HEK293T (cell line): ENCODE data around the gene TTYH2.

ENCODE experiments used
- BHLHE40 ChIP-seq: fragments of 450-650 bp; IDR thresholded peaks from 2 replicates; pipeline ENCODE4 v1.6.1; 2016; ENCODE audit warnings: mild to moderate bottlenecking, moderate library complexity, borderline replicate concordance
- CTBP1 ChIP-seq: fragments of 450-650 bp; IDR thresholded peaks from 2 replicates; pipeline ENCODE4 v1.6.1; 2016; ENCODE audit warnings: borderline replicate concordance
- FOXM1 ChIP-seq: fragments of 450-650 bp; IDR thresholded peaks from 2 replicates; pipeline ENCODE4 v1.6.1; 2017; ENCODE audit warnings: mild to moderate bottlenecking, borderline replicate concordance
- HDGF ChIP-seq: fragments of 450-650 bp; IDR thresholded peaks from 2 replicates; pipeline ENCODE4 v1.6.1; 2017; ENCODE audit warnings: antibody characterized with exemption, borderline replicate concordance
- L3MBTL2 ChIP-seq: fragments of 450-650 bp; conservative IDR thresholded peaks from 2 replicates; pipeline ENCODE4 v1.6.1; 2016; ENCODE audit warnings: mild to moderate bottlenecking
- LEF1 ChIP-seq: fragments of 450-650 bp; IDR thresholded peaks from 2 replicates; pipeline ENCODE4 v1.6.1; 2017; ENCODE audit warnings: mild to moderate bottlenecking, borderline replicate concordance
- NFRKB ChIP-seq: fragments of 450-650 bp; IDR thresholded peaks from 2 replicates; pipeline ENCODE4 v1.6.1; 2016; ENCODE audit warnings: mild to moderate bottlenecking, moderate library complexity
- SP1 ChIP-seq: fragments of 450-650 bp; IDR thresholded peaks from 2 replicates; pipeline ENCODE4 v1.6.1; 2017
- TARDBP ChIP-seq: fragments of 450-650 bp; IDR thresholded peaks from 2 replicates; pipeline ENCODE4 v1.6.1; 2016
- ZNF384 ChIP-seq: fragments of 450-650 bp; IDR thresholded peaks from 2 replicates; pipeline ENCODE4 v1.6.1; 2016
- TF ChIP-seq, protein P1 (sequence below): fragments of 450-650 bp; IDR thresholded peaks from 2 replicates; pipeline ENCODE4 v1.6.1; 2016

DNA sequence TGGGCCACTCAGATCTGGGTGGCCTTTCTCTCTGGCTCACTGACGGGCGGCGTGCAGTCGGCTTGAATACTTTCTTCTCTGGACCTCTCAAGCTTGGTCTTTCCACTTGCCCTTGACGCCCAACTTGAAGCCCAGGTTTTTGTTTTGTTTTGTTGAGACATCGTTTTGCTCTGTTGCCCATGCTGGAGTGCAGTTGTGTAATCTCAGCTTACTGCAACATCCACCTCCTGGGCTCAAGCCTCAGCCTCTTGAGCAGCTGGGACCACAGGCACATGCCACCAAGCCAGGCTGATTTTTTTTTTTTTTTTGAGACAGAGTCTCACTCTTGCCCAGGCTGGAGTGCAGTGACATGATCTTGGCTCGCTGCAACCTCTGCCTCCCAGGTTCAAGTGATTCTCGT lies 89.9 kb downstream of the TTYH2 start:
- TF ChIP-seq TARDBP (no peak), BHLHE40 (no peak), CTBP1 (no peak), FOXM1 (no peak), ZNF384 (no peak), HDGF (no peak), SP1 (no peak), NFRKB (no peak), L3MBTL2 (no peak), LEF1 (no peak)
- TF ChIP-seq, protein P1, sequence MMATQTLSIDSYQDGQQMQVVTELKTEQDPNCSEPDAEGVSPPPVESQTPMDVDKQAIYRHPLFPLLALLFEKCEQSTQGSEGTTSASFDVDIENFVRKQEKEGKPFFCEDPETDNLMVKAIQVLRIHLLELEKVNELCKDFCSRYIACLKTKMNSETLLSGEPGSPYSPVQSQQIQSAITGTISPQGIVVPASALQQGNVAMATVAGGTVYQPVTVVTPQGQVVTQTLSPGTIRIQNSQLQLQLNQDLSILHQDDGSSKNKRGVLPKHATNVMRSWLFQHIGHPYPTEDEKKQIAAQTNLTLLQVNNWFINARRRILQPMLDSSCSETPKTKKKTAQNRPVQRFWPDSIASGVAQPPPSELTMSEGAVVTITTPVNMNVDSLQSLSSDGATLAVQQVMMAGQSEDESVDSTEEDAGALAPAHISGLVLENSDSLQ, result no peak
